Measurements from ENCODE around the gene ZBTB5. TPM values are rescaled to one million over a fixed set of nuclear protein-coding genes. Genes with fewer than 3 reads are reported as not detected.

The ZBTB5 gene
- total and polyA plus RNA-seq, 2 donors from 2014 or later, result 6.1 to 14.1 TPM

DNA sequence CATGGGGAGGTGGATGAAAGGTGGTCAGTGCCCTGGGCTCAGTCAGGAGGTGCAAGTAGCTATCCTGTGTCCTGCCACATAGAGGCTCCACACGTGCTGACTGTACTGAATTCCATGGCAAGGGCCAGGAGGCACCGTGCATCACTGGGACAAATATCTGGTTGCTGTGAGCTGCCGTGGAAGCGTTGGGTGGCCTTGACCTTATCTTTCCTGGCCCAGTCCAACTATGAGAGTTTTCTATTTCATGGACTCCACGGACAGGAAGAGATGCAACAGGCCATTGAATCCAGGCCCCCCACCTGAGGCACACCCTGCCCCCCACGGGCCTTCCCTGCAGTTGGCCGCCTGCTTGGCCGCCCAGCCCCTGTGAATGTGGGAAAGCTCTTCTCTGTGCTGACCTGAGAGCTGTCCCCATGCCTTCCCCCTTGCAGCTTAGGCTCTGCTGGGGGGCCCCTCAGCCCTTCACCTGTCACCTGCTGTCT, 41.0 kb downstream of the ZBTB5 start:
- H3K27me3 ChIP-seq (ENCODE audit: control insufficient read depth, insufficient read depth, low read length), result no peaks in the 10 kb centered on the region
- peaks cover 2 to 29% (median 13%) of the 10 kb centered on the region in 3 donors for H3K36me3 ChIP-seq (ENCODE audit: control insufficient read depth in 2 of 3, insufficient read depth in 3 of 3, low read length in 3 of 3)
- H3K9me3 ChIP-seq (ENCODE audit: control insufficient read depth in 2 of 3, insufficient read depth in 1 of 3, low read length in 3 of 3), result no peaks in the 10 kb centered on the region
- intact Hi-C loops (cut with DNase I), result no loop called here
- H3K4me3 ChIP-seq (ENCODE audit: low read length in 3 of 3), result peak overlapping the region in 2 of 3 donors; percentile 86 to 91
- peak overlapping the region in 2 of 3 donors; percentile 6 to 65 for H3K9ac ChIP-seq (ENCODE audit: low read length in 3 of 3)
- DNase-seq, result no peak
- H3K4me1 ChIP-seq (ENCODE audit: control insufficient read depth in 2 of 3, insufficient read depth in 2 of 3, low read depth in 1 of 3, low read length in 3 of 3), result peaks cover 4 to 38% (median 6%) of the 10 kb centered on the region in 3 donors
- TF ChIP-seq, protein P1, sequence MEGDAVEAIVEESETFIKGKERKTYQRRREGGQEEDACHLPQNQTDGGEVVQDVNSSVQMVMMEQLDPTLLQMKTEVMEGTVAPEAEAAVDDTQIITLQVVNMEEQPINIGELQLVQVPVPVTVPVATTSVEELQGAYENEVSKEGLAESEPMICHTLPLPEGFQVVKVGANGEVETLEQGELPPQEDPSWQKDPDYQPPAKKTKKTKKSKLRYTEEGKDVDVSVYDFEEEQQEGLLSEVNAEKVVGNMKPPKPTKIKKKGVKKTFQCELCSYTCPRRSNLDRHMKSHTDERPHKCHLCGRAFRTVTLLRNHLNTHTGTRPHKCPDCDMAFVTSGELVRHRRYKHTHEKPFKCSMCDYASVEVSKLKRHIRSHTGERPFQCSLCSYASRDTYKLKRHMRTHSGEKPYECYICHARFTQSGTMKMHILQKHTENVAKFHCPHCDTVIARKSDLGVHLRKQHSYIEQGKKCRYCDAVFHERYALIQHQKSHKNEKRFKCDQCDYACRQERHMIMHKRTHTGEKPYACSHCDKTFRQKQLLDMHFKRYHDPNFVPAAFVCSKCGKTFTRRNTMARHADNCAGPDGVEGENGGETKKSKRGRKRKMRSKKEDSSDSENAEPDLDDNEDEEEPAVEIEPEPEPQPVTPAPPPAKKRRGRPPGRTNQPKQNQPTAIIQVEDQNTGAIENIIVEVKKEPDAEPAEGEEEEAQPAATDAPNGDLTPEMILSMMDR (IDR thresholded peaks at IDR 0.05; ENCODE audit: borderline replicate concordance, extremely low read depth, insufficient read depth), result no peak
- FAIRE-seq, result no peak
- H3K27ac ChIP-seq (ENCODE audit: low read depth in 2 of 2, low read length in 2 of 2), result peak overlapping the region in 1 of 2 donors; percentile 51

DNA sequence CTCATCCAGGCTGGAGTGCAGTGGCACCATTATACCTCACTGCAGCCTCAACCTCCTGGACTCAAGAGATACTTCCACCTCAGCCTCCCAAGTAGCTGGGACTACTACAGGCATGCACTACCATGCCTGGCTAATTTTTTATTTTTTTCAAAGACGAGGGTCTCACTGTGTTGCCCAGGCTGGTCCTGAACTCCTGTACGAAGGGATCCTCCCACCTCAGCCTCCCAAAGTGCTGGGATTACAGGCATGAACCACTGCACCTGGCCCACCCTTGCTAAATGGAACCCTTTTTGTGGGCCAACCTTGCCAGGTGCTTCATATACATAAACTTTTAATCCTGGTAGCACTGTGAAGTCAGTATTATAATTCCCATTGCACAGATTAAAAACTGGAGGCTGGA, 41.7 kb downstream of the ZBTB5 start:
- Histone ChIP-seq H3K9ac (ENCODE audit: low read length in 3 of 3) (peak overlapping the region in 2 of 3 donors; percentile 6 to 65), H3K27me3 (ENCODE audit: control insufficient read depth, insufficient read depth, low read length) (no peaks in the 10 kb centered on the region), H3K4me3 (ENCODE audit: low read length in 3 of 3) (peak overlapping the region; percentile 76 to 91 (median 86)), H3K36me3 (ENCODE audit: control insufficient read depth in 2 of 3, insufficient read depth in 3 of 3, low read length in 3 of 3) (peaks cover 2 to 24% (median 10%) of the 10 kb centered on the region in 3 donors), H3K27ac (ENCODE audit: low read depth in 2 of 2, low read length in 2 of 2) (peak overlapping the region; percentile 32 to 43), H3K9me3 (ENCODE audit: control insufficient read depth in 2 of 3, insufficient read depth in 1 of 3, low read length in 3 of 3) (no peaks in the 10 kb centered on the region), H3K4me1 (ENCODE audit: control insufficient read depth in 2 of 3, insufficient read depth in 2 of 3, low read depth in 1 of 3, low read length in 3 of 3) (peaks cover 4 to 37% (median 6%) of the 10 kb centered on the region in 3 donors)
- intact Hi-C loops (cut with DNase I), result no loop called here
- DNase-seq (no peak), FAIRE-seq (no peak)
- TF ChIP-seq, protein P1 (IDR thresholded peaks at IDR 0.05; ENCODE audit: borderline replicate concordance, extremely low read depth, insufficient read depth), result no peak

DNA sequence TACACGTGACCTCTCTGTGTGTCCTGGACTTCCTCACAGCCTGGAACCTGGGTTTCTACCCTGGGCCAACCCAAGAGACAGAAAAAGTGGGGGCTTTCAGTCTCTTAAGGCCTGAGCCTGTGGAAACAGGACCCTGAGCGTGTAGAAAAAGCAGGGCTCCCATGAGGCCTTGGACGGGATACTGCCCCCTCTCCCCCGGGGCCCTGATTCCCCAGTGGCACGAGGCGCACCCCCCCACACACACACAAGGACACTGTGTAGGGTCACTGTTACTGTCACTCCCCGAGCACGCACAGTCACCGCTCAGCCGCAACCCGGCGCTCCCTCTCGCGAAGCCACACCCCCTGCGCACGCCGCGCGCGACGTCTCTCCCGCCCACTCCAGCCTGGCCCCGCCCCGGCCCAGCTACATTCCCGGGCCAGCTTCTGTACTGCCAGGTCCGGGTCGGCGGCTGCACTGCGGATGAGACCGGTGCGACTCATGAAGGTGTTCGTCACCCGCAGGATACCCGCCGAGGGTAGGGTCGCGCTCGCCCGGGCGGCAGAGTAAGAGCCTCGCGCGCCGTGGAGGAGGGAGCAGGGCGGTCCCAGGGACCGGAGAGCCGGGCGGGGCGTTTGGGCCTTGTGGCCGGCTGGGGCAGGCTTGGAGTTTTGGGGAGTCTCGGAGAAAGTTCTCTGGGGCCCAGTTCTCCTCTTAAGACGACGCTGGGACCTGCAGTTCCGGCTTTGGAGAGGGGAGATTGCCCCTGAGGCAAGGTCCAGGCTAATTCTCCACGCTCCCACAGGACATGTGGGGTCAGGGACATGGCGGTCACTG, 42.8 kb downstream of the ZBTB5 start, which contains the start of gene GRHPR:
GRHPR (plus strand) TSS at position 408 of the 816 bp plus-strand sequence; CDS start at position 463, 55 bp downstream.
- no peaks in the 10 kb centered on the region for H3K9me3 ChIP-seq (ENCODE audit: control insufficient read depth in 2 of 3, insufficient read depth in 1 of 3, low read length in 3 of 3)
- H3K4me1 ChIP-seq (ENCODE audit: control insufficient read depth in 2 of 3, insufficient read depth in 2 of 3, low read depth in 1 of 3, low read length in 3 of 3), result peaks cover 4 to 37% (median 12%) of the 10 kb centered on the region in 3 donors
- DNase-seq (peak; percentile 86 to 96 (median 92)), FAIRE-seq (no peak)
- peak within 1 kb of the TSS; percentile 69 to 98 (median 88) for H3K9ac ChIP-seq (ENCODE audit: low read length in 3 of 3)
- intact Hi-C loops (cut with DNase I), result no loop called here
- TF ChIP-seq, protein P1 (IDR thresholded peaks at IDR 0.05; ENCODE audit: borderline replicate concordance, extremely low read depth, insufficient read depth), result no peak
- H3K27ac ChIP-seq (ENCODE audit: low read depth in 2 of 2, low read length in 2 of 2), result peak within 1 kb of the TSS; percentile 89 to 93
- peaks cover 2 to 17% (median 8%) of the 10 kb centered on the region in 3 donors for H3K36me3 ChIP-seq (ENCODE audit: control insufficient read depth in 2 of 3, insufficient read depth in 3 of 3, low read length in 3 of 3)
- peak within 1 kb of the TSS; percentile 76 to 91 (median 86) for H3K4me3 ChIP-seq (ENCODE audit: low read length in 3 of 3)
- H3K27me3 ChIP-seq (ENCODE audit: control insufficient read depth, insufficient read depth, low read length), result no peaks in the 10 kb centered on the region

Measured in kidney (tissue), 14 donors.